Measurements from ENCODE around the gene TBC1D30. TPM values are rescaled to one million over a fixed set of nuclear protein-coding genes. Genes with fewer than 3 reads are reported as not detected.

TBC1D30 gene
- total RNA-seq, 4 donors from 2014 or later = 1.8 to 8.0 (median 3.5) TPM

GRCh38 chr12:64819816-64820402, 4.5 kb upstream of the TBC1D30 start:
- peaks cover 2 to 46% (median 10%) of the 10 kb centered on the region in 4 donors for H3K27me3 ChIP-seq
- peaks cover 8 to 10% (median 8%) of the 10 kb centered on the region in 3 donors for H3K4me1 ChIP-seq
- no peak for DNase-seq
- TF ChIP-seq CTCF (IDR thresholded peaks at IDR 0.05) (no peak), POLR2A (IDR thresholded peaks at IDR 0.05) (no peak)
- H3K27ac ChIP-seq = no peak overlapping the region
- H3K4me3 ChIP-seq = no peak overlapping the region
- intact Hi-C loops (cut with DNase I) = no loop called here
- 81 to 86% methylated on average over 4 to 5 of the region's 5 CpGs for WGBS, 2 donors
- no peaks in the 10 kb centered on the region for H3K36me3 ChIP-seq
- H3K9me3 ChIP-seq = peaks cover 0 to 4% (median 0%) of the 10 kb centered on the region in 3 donors

GRCh38 chr12:64820593-64820992, 3.9 kb upstream of the TBC1D30 start:
- intact Hi-C loops (cut with DNase I) = no loop called here
- TF ChIP-seq POLR2A (IDR thresholded peaks at IDR 0.05) (no peak), CTCF (IDR thresholded peaks at IDR 0.05) (no peak)
- Histone ChIP-seq H3K36me3 (no peaks in the 10 kb centered on the region), H3K4me3 (no peak overlapping the region), H3K27me3 (peaks cover 8 to 53% (median 17%) of the 10 kb centered on the region in 4 donors), H3K9me3 (peaks cover 0 to 4% (median 0%) of the 10 kb centered on the region in 3 donors), H3K27ac (no peak overlapping the region), H3K4me1 (peaks cover 15 to 17% (median 15%) of the 10 kb centered on the region in 3 donors)
- DNase-seq = no peak
- WGBS, 2 donors = 60 to 62% methylated on average over 3 of the region's 3 CpGs

GRCh38 chr12:64821116-64821630, 3.3 kb upstream of the TBC1D30 start:
- DNase-seq = no peak
- intact Hi-C loops (cut with DNase I) = no loop called here
- 50 to 62% methylated on average over 5 of the region's 5 CpGs for WGBS, 2 donors
- H3K4me3 ChIP-seq = no peak overlapping the region
- peaks cover 16 to 23% (median 21%) of the 10 kb centered on the region in 3 donors for H3K4me1 ChIP-seq
- TF ChIP-seq POLR2A (IDR thresholded peaks at IDR 0.05) (no peak), CTCF (IDR thresholded peaks at IDR 0.05) (no peak)
- no peak overlapping the region for H3K27ac ChIP-seq
- H3K27me3 ChIP-seq = peaks cover 14 to 59% (median 23%) of the 10 kb centered on the region in 4 donors
- H3K9me3 ChIP-seq = peaks cover 0 to 4% (median 0%) of the 10 kb centered on the region in 3 donors
- H3K36me3 ChIP-seq = no peaks in the 10 kb centered on the region

- WGBS, 2 donors = 4 to 5% methylated on average over 7 to 13 of the region's 16 CpGs
- H3K4me3 ChIP-seq = peak overlapping the region; percentile 19 to 66 (median 38)
- peaks cover 0 to 4% (median 0%) of the 10 kb centered on the region in 3 donors for H3K9me3 ChIP-seq
- DNase-seq = no peak
- peaks cover 16 to 27% (median 25%) of the 10 kb centered on the region in 3 donors for H3K4me1 ChIP-seq
- no peak for TF ChIP-seq POLR2A (IDR thresholded peaks at IDR 0.05)
- TF ChIP-seq CTCF (IDR thresholded peaks at IDR 0.05) = no peak
- no peaks in the 10 kb centered on the region for H3K36me3 ChIP-seq
- peaks cover 20 to 81% (median 27%) of the 10 kb centered on the region in 4 donors for H3K27me3 ChIP-seq
- no peak overlapping the region for H3K27ac ChIP-seq
- intact Hi-C loops (cut with DNase I) = no loop called here
These were observed 332 bp upstream of the TBC1D30 start for GRCh38 chr12:64824130-64824499.
